Neuronal stem cell (in vitro differentiated cells): ENCODE measurements around the gene CEP128.

Experiments used
- DNase-seq: peaks from one replicate; pipeline ENCODE4 v3.0.0-alpha.2; 2013; ENCODE audit warnings: low spot score
- H2AFZ ChIP-seq: one replicate; pipeline ENCODE4 v1.6.1; 2013; ENCODE audit warnings: mild to moderate bottlenecking, low read length, inconsistent platforms
- H2AK5ac ChIP-seq: 2 replicates; pipeline ENCODE4 v1.6.1; 2013; ENCODE audit warnings: low read depth, mild to moderate bottlenecking, inconsistent platforms, low read length, moderate library complexity, mixed read lengths
- H2BK120ac ChIP-seq: 2 replicates; pipeline ENCODE4 v1.6.1; 2013; ENCODE audit warnings: low read depth, mild to moderate bottlenecking, inconsistent platforms, low read length, moderate library complexity, mixed read lengths
- H2BK12ac ChIP-seq: one replicate; pipeline ENCODE4 v1.6.1; 2013; ENCODE audit warnings: low read length, inconsistent platforms
- H2BK15ac ChIP-seq: 2 replicates; pipeline ENCODE4 v1.6.1; 2013; ENCODE audit warnings: mild to moderate bottlenecking, low read length, inconsistent platforms, mixed read lengths
- H2BK5ac ChIP-seq: one replicate; pipeline ENCODE4 v1.6.1; 2013; ENCODE audit warnings: inconsistent platforms, mild to moderate bottlenecking, low read length, moderate library complexity
- H3K14ac ChIP-seq: one replicate; pipeline ENCODE4 v1.6.1; 2013; ENCODE audit warnings: low read length, inconsistent platforms
- H3K18ac ChIP-seq: 2 replicates; pipeline ENCODE4 v1.6.1; 2013; ENCODE audit warnings: low read length, inconsistent platforms
- H3K23ac ChIP-seq: 2 replicates; pipeline ENCODE4 v1.6.1; 2013; ENCODE audit warnings: low read depth, mild to moderate bottlenecking, mixed read lengths, low read length, inconsistent platforms; ENCODE audit not compliant: poor library complexity
- H3K27ac ChIP-seq: replicated peaks from 3 replicates; pipeline ENCODE4 v1.5.1; 2013; ENCODE audit warnings: low read length, inconsistent platforms
- H3K27me3 ChIP-seq, 3 experiments: 2 replicates each; pipeline ENCODE4 v1.6.1; 2013; ENCODE audit warnings: low read length in 3 of 3, mild to moderate bottlenecking in 2 of 3, inconsistent platforms in 1 of 3, low read depth in 1 of 3, mixed read lengths in 1 of 3, moderate library complexity in 1 of 3; ENCODE audit not compliant: control insufficient read depth in 3 of 3, insufficient read depth in 3 of 3
- H3K36me3 ChIP-seq, 2 donors: replicated peaks in 1 of 2; 2 replicates each; pipeline ENCODE4 v1.6.1; 2013; ENCODE audit warnings: low read length in 2 of 2; ENCODE audit not compliant: control insufficient read depth in 2 of 2, insufficient read depth in 2 of 2
- H3K4ac ChIP-seq: 2 replicates; pipeline ENCODE4 v1.6.1; 2013; ENCODE audit warnings: inconsistent platforms, mild to moderate bottlenecking, low read length, moderate library complexity
- H3K4me1 ChIP-seq, 2 donors: 1 replicate in 1 of 2; 2 replicates in 1 of 2; pipeline ENCODE4 v1.6.1; 2013; ENCODE audit warnings: low read length in 2 of 2, low read depth in 1 of 2; ENCODE audit not compliant: control insufficient read depth in 2 of 2, insufficient read depth in 1 of 2
- H3K4me2 ChIP-seq: one replicate; pipeline ENCODE4 v1.6.1; 2013; ENCODE audit warnings: mild to moderate bottlenecking, low read length, inconsistent platforms; ENCODE audit not compliant: insufficient read depth, poor library complexity, severe bottlenecking
- H3K4me3 ChIP-seq, 2 donors: 2 replicates each; pipeline ENCODE4 v1.5.1; 2013; ENCODE audit warnings: low read length in 2 of 2, mild to moderate bottlenecking in 2 of 2, inconsistent platforms in 1 of 2, moderate library complexity in 1 of 2
- H3K79me1 ChIP-seq: one replicate; pipeline ENCODE4 v1.6.1; 2013; ENCODE audit warnings: low read depth, mild to moderate bottlenecking, inconsistent platforms, low read length, moderate library complexity
- H3K9ac ChIP-seq: one replicate; pipeline ENCODE4 v1.6.1; 2013; ENCODE audit warnings: mild to moderate bottlenecking, low read depth, low read length, inconsistent platforms; ENCODE audit not compliant: poor library complexity
- H3K9me3 ChIP-seq, 2 donors: replicated peaks in 1 of 2; 2 replicates each; pipeline versions ENCODE3 to v1.6.1; 2013; ENCODE audit warnings: low read length in 2 of 2, mild to moderate bottlenecking in 2 of 2, inconsistent platforms in 1 of 2, low read depth in 1 of 2, mixed read lengths in 1 of 2, moderate library complexity in 1 of 2; ENCODE audit not compliant: control insufficient read depth in 2 of 2, insufficient read depth in 1 of 2
- H4K8ac ChIP-seq: one replicate; pipeline ENCODE4 v1.6.1; 2013; ENCODE audit warnings: low read depth, mild to moderate bottlenecking, inconsistent platforms, low read length, moderate library complexity
- H4K91ac ChIP-seq: one replicate; pipeline ENCODE4 v1.6.1; 2013; ENCODE audit warnings: low read length, low read depth, mild to moderate bottlenecking, inconsistent platforms; ENCODE audit not compliant: poor library complexity
- WGBS, 2 donors: extraction: QIAGEN DNeasy Blood & Tissue Kit; methylation state at CpG; one replicate each; pipeline ENCODE4 v1.1.7; 2013; ENCODE audit warnings: missing lambda C conversion rate in 2 of 2, mixed read lengths in 1 of 2; ENCODE audit not compliant: insufficient read length in 2 of 2, insufficient replicate concordance in 1 of 2; ENCODE audit errors: extremely low coverage in 2 of 2; 5-methylcytosine and 5-hydroxymethylcytosine counted together

CEP128 gene

DNA sequence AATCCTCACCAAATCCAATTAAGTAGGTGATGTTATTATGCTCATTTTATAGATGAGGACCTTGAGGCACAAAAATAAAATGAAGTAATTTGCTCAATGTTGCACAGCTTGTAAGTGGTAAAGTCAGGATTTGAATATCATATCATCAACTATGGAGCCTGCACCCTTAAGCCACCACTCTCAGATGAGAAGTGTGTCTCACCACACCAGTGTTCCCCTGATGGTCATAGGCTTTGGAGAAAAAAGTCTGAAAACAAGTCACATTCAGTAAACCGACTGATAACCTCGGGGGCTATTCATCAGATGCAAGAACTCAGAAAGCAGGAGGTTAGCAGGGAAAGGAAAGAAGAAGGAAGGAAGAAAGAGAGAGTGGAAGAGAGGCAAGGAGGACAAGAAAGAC is 16.7 kb upstream of the CEP128 start:
- Histone ChIP-seq H3K9me3 (no peaks in the 10 kb centered on the region), H2AK5ac (no peak overlapping the region), H3K4me1 (peaks cover 0 to 3% of the 10 kb centered on the region in 2 donors), H3K18ac (no peak overlapping the region), H4K91ac (no peak overlapping the region), H3K23ac (no peak overlapping the region), H2AFZ (no peak overlapping the region), H3K4ac (no peak overlapping the region), H3K27ac (no peak overlapping the region), H2BK12ac (no peak overlapping the region), H2BK120ac (no peak overlapping the region), H2BK15ac (no peak overlapping the region), H3K27me3 (peaks cover 0 to 41% (median 11%) of the 10 kb centered on the region in 3 experiments), H3K4me3 (no peak overlapping the region), H3K36me3 (no peaks in the 10 kb centered on the region), H3K14ac (no peak overlapping the region), H3K9ac (no peak overlapping the region), H3K79me1 (no peaks in the 10 kb centered on the region), H2BK5ac (no peak overlapping the region), H3K4me2 (no peak overlapping the region), H4K8ac (no peak overlapping the region)
- no CpG with 5 or more reads among the region's 2 CpGs for WGBS, 2 donors
- no peak for DNase-seq

DNA sequence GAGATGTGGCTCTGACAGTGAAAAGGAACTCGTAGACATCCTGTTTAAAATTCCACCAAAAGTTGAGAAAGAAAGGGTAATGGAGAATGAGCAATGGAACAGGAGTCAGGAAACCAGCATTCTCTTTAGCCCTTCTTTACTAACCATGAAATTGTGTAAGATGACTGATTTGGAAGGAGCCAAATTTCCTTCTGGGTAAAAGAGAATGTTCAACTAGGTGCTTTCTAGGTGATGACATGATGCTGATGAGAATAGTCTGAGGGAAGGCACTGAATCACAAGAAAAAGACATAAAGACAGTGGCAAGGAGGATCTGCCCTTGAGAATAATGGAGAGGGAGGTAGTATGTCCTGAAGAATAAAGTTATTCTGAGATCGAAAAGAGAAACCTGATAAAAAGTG is 16.1 kb upstream of the CEP128 start:
- Histone ChIP-seq H2BK12ac (no peak overlapping the region), H4K8ac (no peak overlapping the region), H3K4me2 (no peak overlapping the region), H3K27me3 (peaks cover 0 to 41% (median 11%) of the 10 kb centered on the region in 3 experiments), H2BK15ac (no peak overlapping the region), H3K23ac (no peak overlapping the region), H3K36me3 (no peaks in the 10 kb centered on the region), H2BK5ac (no peak overlapping the region), H3K27ac (no peak overlapping the region), H3K79me1 (no peaks in the 10 kb centered on the region), H4K91ac (no peak overlapping the region), H3K4me3 (no peak overlapping the region), H3K9me3 (no peaks in the 10 kb centered on the region), H3K18ac (no peak overlapping the region), H3K4ac (no peak overlapping the region), H3K14ac (no peak overlapping the region), H2BK120ac (no peak overlapping the region), H2AK5ac (no peak overlapping the region), H3K9ac (no peak overlapping the region), H2AFZ (no peak overlapping the region), H3K4me1 (peaks cover 0 to 3% of the 10 kb centered on the region in 2 donors)
- no CpG with 5 or more reads among the region's 2 CpGs for WGBS, 2 donors
- DNase-seq, result no peak

DNA sequence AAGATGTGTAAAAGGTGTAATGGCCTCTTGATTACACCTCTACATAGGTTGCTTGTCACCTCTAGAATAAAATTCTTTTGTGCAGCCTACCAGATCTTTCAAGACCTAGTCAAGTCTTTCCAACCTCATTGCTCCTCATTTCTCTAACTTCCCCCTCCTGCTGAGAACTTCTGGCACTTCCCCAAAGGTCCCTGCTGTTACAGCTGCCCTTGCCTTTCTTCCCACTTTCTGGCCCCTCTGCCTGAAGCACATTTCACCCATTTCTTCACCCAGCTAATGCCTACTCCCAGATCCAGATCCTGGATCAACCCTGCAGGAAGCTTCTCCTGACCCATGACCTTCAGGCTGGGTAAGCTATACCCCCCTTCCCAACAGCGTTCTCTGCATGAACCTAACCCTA is 15.4 kb upstream of the CEP128 start:
- no peak overlapping the region for H3K14ac ChIP-seq
- no peak for DNase-seq

GRCh38 chr14:80956102-80956501 is 14.6 kb upstream of the CEP128 start:
- no CpG with 5 or more reads among the region's 2 CpGs for WGBS, 2 donors

More for the DNA sequence above, 15.4 kb upstream of the CEP128 start:
- Histone ChIP-seq H3K4me1 (peaks cover 0 to 3% of the 10 kb centered on the region in 2 donors), H2BK15ac (no peak overlapping the region), H3K36me3 (no peaks in the 10 kb centered on the region), H2BK12ac (no peak overlapping the region), H3K18ac (no peak overlapping the region), H3K27me3 (peaks cover 0 to 41% (median 11%) of the 10 kb centered on the region in 3 experiments), H3K79me1 (no peaks in the 10 kb centered on the region), H3K4ac (no peak overlapping the region), H3K4me3 (no peak overlapping the region), H4K8ac (no peak overlapping the region), H2BK5ac (no peak overlapping the region), H3K9me3 (no peaks in the 10 kb centered on the region), H2AFZ (no peak overlapping the region), H3K4me2 (no peak overlapping the region), H3K9ac (no peak overlapping the region), H4K91ac (no peak overlapping the region), H2AK5ac (no peak overlapping the region), H3K23ac (no peak overlapping the region), H2BK120ac (no peak overlapping the region), H3K27ac (no peak overlapping the region)
- no CpG with 5 or more reads among the region's 1 CpG for whole genome bisulfite sequencing, 2 donors

More at GRCh38 chr14:80956102-80956501, 14.6 kb upstream of the CEP128 start:
- H3K9ac ChIP-seq, result no peak overlapping the region
- no peak overlapping the region for H3K4ac ChIP-seq
- H3K14ac ChIP-seq, result no peak overlapping the region
- H2BK15ac ChIP-seq, result no peak overlapping the region
- no peak overlapping the region for H4K8ac ChIP-seq
- H2BK12ac ChIP-seq, result no peak overlapping the region
- H3K4me2 ChIP-seq, result no peak overlapping the region
- H2BK120ac ChIP-seq, result no peak overlapping the region
- DNase-seq, result no peak
- no peak overlapping the region for H4K91ac ChIP-seq
- H3K27me3 ChIP-seq, result peaks cover 0 to 41% (median 11%) of the 10 kb centered on the region in 3 experiments
- no peak overlapping the region for H3K18ac ChIP-seq
- H2BK5ac ChIP-seq, result no peak overlapping the region
- H3K9me3 ChIP-seq, result no peaks in the 10 kb centered on the region
- H3K79me1 ChIP-seq, result no peaks in the 10 kb centered on the region
- no peaks in the 10 kb centered on the region for H3K36me3 ChIP-seq
- no peak overlapping the region for H3K23ac ChIP-seq
- no peak overlapping the region for H2AK5ac ChIP-seq
- H3K4me1 ChIP-seq, result peaks cover 0 to 3% of the 10 kb centered on the region in 2 donors
- H2AFZ ChIP-seq, result no peak overlapping the region
- H3K27ac ChIP-seq, result no peak overlapping the region
- H3K4me3 ChIP-seq, result no peak overlapping the region
